ES-I3 (cell line): Measurements from ENCODE around the gene LRMDA.
"Not testable (repeated sequence)": the region's sequence is repeated elsewhere in the genome, so short reads cannot be mapped to it uniquely, and the experiment has no call there.

Source experiments
- H3K36me3 ChIP-seq: 2 replicates; pipeline ENCODE4 v1.6.1; 2013; ENCODE audit warnings: mild to moderate bottlenecking, low read length, control low read depth, moderate library complexity; ENCODE audit not compliant: insufficient read depth
- H3K4me1 ChIP-seq: 2 replicates; pipeline ENCODE4 v1.6.1; 2013; ENCODE audit warnings: mild to moderate bottlenecking, control low read depth, low read length; ENCODE audit not compliant: insufficient read depth
- H3K9ac ChIP-seq: 2 replicates; pipeline ENCODE4 v1.6.1; 2013; ENCODE audit warnings: low read depth, mild to moderate bottlenecking, low read length, moderate library complexity
- H3K9me3 ChIP-seq: 2 replicates; pipeline ENCODE4 v1.6.1; 2013; ENCODE audit warnings: mild to moderate bottlenecking, low read length, moderate library complexity; ENCODE audit not compliant: control insufficient read depth, insufficient read depth

Gene LRMDA

GRCh38 chr10:76126607-76127527, 695.4 kb downstream of the LRMDA start:
- Histone ChIP-seq H3K36me3 (no peaks in the 10 kb centered on the region), H3K4me1 (peaks cover 7% of the 10 kb centered on the region; the same call in 1 of the 2 replicates), H3K9me3 (no peaks in the 10 kb centered on the region), H3K9ac (no peak overlapping the region)

DNA sequence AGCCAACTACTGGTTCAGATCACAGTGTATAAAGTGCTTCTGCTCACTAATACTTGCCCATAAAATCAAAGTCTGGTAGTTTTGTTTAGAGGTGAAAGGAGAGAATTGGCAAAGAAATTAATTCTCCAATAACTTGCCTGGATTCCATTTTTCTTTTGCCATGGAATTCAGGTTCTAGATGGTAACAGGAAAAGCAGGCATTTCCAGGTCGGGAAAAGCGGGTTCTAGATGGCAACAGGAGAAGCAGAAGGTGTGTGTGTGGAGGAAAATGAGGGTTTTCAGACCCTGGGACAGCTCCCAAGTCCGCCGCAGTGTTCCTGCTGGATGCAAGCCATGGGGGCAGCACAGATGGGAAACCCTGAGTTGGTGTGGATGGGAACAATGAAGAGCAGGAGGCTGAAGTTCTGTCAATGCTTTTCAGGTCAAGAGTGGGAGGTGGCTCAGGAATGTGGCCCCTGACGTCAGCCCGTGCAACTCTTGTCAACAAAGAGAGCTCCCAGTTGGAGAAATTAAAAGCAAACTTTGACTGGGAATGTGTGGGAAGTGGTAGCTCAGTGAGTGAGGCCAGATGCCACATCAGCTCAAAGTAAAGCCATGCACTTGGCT, 696.7 kb downstream of the LRMDA start:
- H3K9ac ChIP-seq: no peak overlapping the region
- H3K9me3 ChIP-seq: no peaks in the 10 kb centered on the region
- peaks cover 7% of the 10 kb centered on the region; the same call in 1 of the 2 replicates for H3K4me1 ChIP-seq
- no peaks in the 10 kb centered on the region for H3K36me3 ChIP-seq

- H3K36me3 ChIP-seq: no peaks in the 10 kb centered on the region
- peaks cover 7% of the 10 kb centered on the region; the same call in 1 of the 2 replicates for H3K4me1 ChIP-seq
- H3K9me3 ChIP-seq: no peaks in the 10 kb centered on the region
- no peak overlapping the region for H3K9ac ChIP-seq
Measured at GRCh38 chr10:76129213-76129612, 697.8 kb downstream of the LRMDA start.

DNA sequence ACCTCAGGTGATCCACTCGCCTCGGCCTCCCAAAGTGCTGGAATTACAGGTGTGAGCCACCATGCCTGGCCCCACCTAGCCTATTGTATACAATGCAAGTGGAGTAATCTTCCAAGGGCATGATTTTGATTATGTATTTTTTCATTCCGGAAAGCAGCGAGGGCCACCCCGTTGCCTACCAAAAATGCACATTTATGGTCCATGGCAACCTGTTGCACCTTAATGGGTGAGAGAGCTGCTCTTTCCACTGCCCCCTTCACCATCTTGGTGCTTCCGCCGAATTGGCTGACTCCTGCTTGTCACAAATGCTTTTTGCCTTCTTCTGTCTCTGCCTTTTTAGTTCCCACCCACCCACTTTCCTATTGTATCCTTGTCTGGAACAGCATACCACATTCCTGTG, 699.5 kb downstream of the LRMDA start:
- H3K9me3 ChIP-seq: no peaks in the 10 kb centered on the region
- H3K4me1 ChIP-seq: peaks cover 4% of the 10 kb centered on the region; the same call in 1 of the 2 replicates
- no peaks in the 10 kb centered on the region for H3K36me3 ChIP-seq
- no peak overlapping the region for H3K9ac ChIP-seq

GRCh38 chr10:76133597-76134255, 702.3 kb downstream of the LRMDA start:
- H3K9ac ChIP-seq: no peak overlapping the region
- H3K36me3 ChIP-seq: no peaks in the 10 kb centered on the region
- H3K4me1 ChIP-seq: no peaks in the 10 kb centered on the region
- H3K9me3 ChIP-seq: no peaks in the 10 kb centered on the region

DNA sequence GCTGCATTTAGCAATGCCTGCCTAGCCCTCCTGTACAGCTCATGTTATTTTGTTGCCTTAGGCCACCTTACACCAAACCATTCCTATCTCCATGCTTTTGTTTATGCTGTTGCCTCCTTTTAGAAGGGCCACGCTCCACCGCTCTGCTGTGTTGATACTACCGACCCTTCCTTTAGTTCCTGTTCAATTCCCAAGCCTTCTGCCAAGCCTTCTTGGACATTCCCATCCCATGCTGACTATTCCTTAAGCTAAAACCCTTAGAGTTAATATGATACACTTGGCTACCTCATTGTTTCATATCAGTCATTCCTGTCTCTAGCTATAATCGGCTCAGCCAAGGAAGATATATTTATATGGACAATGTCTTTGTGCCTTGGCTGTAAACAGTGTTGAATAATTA, 705.5 kb downstream of the LRMDA start:
- H3K9me3 ChIP-seq: no peaks in the 10 kb centered on the region
- no peaks in the 10 kb centered on the region for H3K4me1 ChIP-seq
- no peaks in the 10 kb centered on the region for H3K36me3 ChIP-seq
- H3K9ac ChIP-seq: no peak overlapping the region

DNA sequence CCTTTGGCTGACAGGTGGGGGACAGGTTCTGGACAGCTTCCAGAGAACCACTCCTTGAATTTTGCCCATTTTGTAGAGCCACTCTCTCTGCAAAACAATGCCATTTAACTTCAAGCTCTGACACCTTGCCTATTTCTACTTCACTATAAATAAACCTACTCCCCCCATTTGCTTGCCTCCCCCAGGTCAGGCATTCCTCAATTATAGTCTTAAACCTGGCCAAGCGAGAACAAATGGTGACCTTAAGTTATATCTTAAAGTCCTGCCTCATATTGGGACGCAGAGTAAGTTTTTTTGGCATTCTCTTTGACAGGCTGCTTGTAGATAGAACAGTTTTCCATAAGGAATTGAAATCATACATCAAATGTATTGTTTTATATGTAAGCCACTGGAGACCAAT, 706.9 kb downstream of the LRMDA start:
- Histone ChIP-seq H3K9me3 (no peaks in the 10 kb centered on the region), H3K9ac (no peak overlapping the region), H3K36me3 (no peaks in the 10 kb centered on the region), H3K4me1 (no peaks in the 10 kb centered on the region)

DNA sequence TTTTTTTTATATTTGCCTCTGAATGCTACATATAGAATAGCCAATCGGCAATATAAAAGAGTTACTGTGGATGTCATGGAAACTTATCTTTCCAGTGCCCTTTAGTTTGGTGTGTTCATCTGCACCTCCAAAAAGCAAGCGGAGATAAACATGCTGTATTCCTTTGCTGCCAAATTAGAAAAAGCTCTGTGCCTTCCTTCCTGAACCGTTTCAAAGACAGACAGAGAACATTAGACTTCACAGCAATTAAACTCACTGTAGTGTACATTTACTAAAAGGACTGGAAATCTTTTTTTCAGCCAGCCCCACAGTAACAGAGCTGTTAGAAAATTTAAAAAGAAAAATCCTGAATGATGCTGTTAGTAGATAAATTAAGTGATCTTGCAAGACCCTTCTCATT, 707.5 kb downstream of the LRMDA start:
- Histone ChIP-seq H3K36me3 (no peaks in the 10 kb centered on the region), H3K9ac (no peak overlapping the region)

GRCh38 chr10:76139431-76139830, 708.0 kb downstream of the LRMDA start:
- H3K4me1 ChIP-seq: no peaks in the 10 kb centered on the region
- H3K9me3 ChIP-seq: no peaks in the 10 kb centered on the region
- H3K36me3 ChIP-seq: no peaks in the 10 kb centered on the region
- H3K9ac ChIP-seq: no peak overlapping the region

More for the DNA sequence above, 707.5 kb downstream of the LRMDA start:
- Histone ChIP-seq H3K4me1 (no peaks in the 10 kb centered on the region), H3K9me3 (no peaks in the 10 kb centered on the region)

GRCh38 chr10:76141376-76141775, 710.0 kb downstream of the LRMDA start:
- Histone ChIP-seq H3K4me1 (no peaks in the 10 kb centered on the region), H3K9ac (no peak overlapping the region), H3K9me3 (no peaks in the 10 kb centered on the region), H3K36me3 (no peaks in the 10 kb centered on the region)

- H3K4me1 ChIP-seq: peaks cover 19% of the 10 kb centered on the region; the same call in 1 of the 2 replicates
- not testable (repeated sequence) for H3K36me3 ChIP-seq, H3K9ac ChIP-seq, H3K9me3 ChIP-seq
Measured at GRCh38 chr10:76148217-76148616, 716.8 kb downstream of the LRMDA start.

GRCh38 chr10:76149182-76149581, 717.8 kb downstream of the LRMDA start:
- H3K36me3 ChIP-seq: no peaks in the 10 kb centered on the region
- H3K4me1 ChIP-seq: peaks cover 19% of the 10 kb centered on the region; the same call in 1 of the 2 replicates
- H3K9me3 ChIP-seq: peaks cover 5% of the 10 kb centered on the region
- H3K9ac ChIP-seq: no peak overlapping the region

- Histone ChIP-seq H3K9ac (no peak overlapping the region), H3K36me3 (no peaks in the 10 kb centered on the region), H3K9me3 (peaks cover 10% of the 10 kb centered on the region)
Measured at GRCh38 chr10:76149602-76150138, 718.2 kb downstream of the LRMDA start.

GRCh38 chr10:76150139-76150875, 718.9 kb downstream of the LRMDA start:
- H3K9ac ChIP-seq: no peak overlapping the region

More at GRCh38 chr10:76149602-76150138, 718.2 kb downstream of the LRMDA start:
- H3K4me1 ChIP-seq: peaks cover 19% of the 10 kb centered on the region; the same call in 1 of the 2 replicates

More at GRCh38 chr10:76150139-76150875, 718.9 kb downstream of the LRMDA start:
- Histone ChIP-seq H3K9me3 (peaks cover 10% of the 10 kb centered on the region), H3K4me1 (peaks cover 19% of the 10 kb centered on the region; the same call in 1 of the 2 replicates), H3K36me3 (no peaks in the 10 kb centered on the region)
